GM23338 (cell line): ENCODE measurements around the gene GJA10.

Experiments
- EZH2 ChIP-seq: fragments of 200-600 bp; sonication (generic); IDR thresholded peaks from one replicate; pipeline ENCODE4 v1.8.0; 2017; ENCODE audit warnings: antibody characterized with exemption, mild to moderate bottlenecking, low read depth; ENCODE audit not compliant: unreplicated experiment
- EZH2phosphoT487 ChIP-seq: fragments of 200-600 bp; sonication (generic); IDR thresholded peaks from one replicate; pipeline ENCODE4 v1.8.1; 2018; ENCODE audit warnings: antibody characterized with exemption; ENCODE audit not compliant: unreplicated experiment
- POLR2AphosphoS5 ChIP-seq: IDR thresholded peaks from 2 replicates; pipeline ENCODE4 v1.6.1; 2016; ENCODE audit warnings: antibody characterized with exemption, low read depth
- TF ChIP-seq, protein P1 (sequence below), 2 experiments: fragments of 200-600 bp in 1 of 2; sonication (generic) in 1 of 2; conservative IDR thresholded peaks; 2 replicates each; pipeline versions ENCODE4 v1.5.1 to v1.6.1; 2016 to 2017; ENCODE audit warnings: antibody characterized with exemption in 2 of 2, low read depth in 2 of 2, mild to moderate bottlenecking in 2 of 2, moderate library complexity in 1 of 2
- TF ChIP-seq, protein P2 (sequence below): IDR thresholded peaks from one replicate; pipeline ENCODE4 v1.6.1; 2018; ENCODE audit warnings: antibody characterized with exemption; ENCODE audit not compliant: unreplicated experiment
- TF ChIP-seq, protein P3 (sequence below): IDR thresholded peaks from 2 replicates; pipeline ENCODE4 v1.6.1; 2016; ENCODE audit warnings: antibody characterized with exemption

DNA sequence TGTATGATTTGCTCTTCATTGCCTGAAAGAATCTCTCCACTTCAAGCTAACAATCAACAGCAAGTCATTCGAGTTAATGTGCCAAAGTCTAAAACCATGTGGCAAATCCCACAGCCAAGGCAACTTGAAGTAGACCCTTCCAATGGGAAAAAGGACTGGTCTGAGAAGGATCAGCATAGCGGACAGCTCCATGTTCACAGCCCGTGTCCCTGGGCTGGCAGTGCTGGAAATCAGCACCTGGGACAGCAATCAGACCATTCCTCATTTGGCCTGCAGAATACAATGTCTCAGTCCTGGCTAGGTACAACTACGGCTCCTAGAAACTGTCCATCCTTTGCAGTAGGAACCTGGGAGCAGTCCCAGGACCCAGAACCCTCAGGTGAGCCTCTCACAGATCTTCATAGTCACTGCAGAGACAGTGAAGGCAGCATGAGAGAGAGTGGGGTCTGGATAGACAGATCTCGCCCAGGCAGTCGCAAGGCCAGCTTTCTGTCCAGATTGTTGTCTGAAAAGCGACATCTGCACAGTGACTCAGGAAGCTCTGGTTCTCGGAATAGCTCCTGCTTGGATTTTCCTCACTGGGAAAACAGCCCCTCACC is 1.1 kb downstream of the GJA10 start:
- TF ChIP-seq, protein P1, sequence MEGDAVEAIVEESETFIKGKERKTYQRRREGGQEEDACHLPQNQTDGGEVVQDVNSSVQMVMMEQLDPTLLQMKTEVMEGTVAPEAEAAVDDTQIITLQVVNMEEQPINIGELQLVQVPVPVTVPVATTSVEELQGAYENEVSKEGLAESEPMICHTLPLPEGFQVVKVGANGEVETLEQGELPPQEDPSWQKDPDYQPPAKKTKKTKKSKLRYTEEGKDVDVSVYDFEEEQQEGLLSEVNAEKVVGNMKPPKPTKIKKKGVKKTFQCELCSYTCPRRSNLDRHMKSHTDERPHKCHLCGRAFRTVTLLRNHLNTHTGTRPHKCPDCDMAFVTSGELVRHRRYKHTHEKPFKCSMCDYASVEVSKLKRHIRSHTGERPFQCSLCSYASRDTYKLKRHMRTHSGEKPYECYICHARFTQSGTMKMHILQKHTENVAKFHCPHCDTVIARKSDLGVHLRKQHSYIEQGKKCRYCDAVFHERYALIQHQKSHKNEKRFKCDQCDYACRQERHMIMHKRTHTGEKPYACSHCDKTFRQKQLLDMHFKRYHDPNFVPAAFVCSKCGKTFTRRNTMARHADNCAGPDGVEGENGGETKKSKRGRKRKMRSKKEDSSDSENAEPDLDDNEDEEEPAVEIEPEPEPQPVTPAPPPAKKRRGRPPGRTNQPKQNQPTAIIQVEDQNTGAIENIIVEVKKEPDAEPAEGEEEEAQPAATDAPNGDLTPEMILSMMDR (conservative IDR thresholded peaks at IDR 0.05; ENCODE audit: low read depth in 2 of 2), result no peak
- TF ChIP-seq EZH2 (no peak), EZH2phosphoT487 (no peak), POLR2AphosphoS5 (no peak)
- TF ChIP-seq, protein P2, sequence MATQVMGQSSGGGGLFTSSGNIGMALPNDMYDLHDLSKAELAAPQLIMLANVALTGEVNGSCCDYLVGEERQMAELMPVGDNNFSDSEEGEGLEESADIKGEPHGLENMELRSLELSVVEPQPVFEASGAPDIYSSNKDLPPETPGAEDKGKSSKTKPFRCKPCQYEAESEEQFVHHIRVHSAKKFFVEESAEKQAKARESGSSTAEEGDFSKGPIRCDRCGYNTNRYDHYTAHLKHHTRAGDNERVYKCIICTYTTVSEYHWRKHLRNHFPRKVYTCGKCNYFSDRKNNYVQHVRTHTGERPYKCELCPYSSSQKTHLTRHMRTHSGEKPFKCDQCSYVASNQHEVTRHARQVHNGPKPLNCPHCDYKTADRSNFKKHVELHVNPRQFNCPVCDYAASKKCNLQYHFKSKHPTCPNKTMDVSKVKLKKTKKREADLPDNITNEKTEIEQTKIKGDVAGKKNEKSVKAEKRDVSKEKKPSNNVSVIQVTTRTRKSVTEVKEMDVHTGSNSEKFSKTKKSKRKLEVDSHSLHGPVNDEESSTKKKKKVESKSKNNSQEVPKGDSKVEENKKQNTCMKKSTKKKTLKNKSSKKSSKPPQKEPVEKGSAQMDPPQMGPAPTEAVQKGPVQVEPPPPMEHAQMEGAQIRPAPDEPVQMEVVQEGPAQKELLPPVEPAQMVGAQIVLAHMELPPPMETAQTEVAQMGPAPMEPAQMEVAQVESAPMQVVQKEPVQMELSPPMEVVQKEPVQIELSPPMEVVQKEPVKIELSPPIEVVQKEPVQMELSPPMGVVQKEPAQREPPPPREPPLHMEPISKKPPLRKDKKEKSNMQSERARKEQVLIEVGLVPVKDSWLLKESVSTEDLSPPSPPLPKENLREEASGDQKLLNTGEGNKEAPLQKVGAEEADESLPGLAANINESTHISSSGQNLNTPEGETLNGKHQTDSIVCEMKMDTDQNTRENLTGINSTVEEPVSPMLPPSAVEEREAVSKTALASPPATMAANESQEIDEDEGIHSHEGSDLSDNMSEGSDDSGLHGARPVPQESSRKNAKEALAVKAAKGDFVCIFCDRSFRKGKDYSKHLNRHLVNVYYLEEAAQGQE, result peak; percentile 99
- TF ChIP-seq, protein P3, sequence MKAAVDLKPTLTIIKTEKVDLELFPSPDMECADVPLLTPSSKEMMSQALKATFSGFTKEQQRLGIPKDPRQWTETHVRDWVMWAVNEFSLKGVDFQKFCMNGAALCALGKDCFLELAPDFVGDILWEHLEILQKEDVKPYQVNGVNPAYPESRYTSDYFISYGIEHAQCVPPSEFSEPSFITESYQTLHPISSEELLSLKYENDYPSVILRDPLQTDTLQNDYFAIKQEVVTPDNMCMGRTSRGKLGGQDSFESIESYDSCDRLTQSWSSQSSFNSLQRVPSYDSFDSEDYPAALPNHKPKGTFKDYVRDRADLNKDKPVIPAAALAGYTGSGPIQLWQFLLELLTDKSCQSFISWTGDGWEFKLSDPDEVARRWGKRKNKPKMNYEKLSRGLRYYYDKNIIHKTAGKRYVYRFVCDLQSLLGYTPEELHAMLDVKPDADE, result no peak
